ENCODE measurements around the gene SOX11. TPM values are rescaled to one million over a fixed set of nuclear protein-coding genes. Genes with fewer than 3 reads are reported as not detected.

SOX11 gene
- total and polyA plus RNA-seq, 2 of the 8 experiments (the other 6 are each of a cell fraction or from before 2014, with no cell fraction given), result 9.0 to 55.6 TPM

GRCh38 chr2:5690718-5691220 is 1.4 kb upstream of the SOX11 start (continued):
- TF ChIP-seq MAFK (IDR thresholded peaks at IDR 0.05; ENCODE audit: low read depth, low read length), result no peak
- TF ChIP-seq BCL11A (IDR thresholded peaks at IDR 0.05; ENCODE audit: low read depth in 2 of 2, low read length in 2 of 2), result no peak
- no peak for TF ChIP-seq CEBPB (IDR thresholded peaks at IDR 0.05; ENCODE audit: low read depth, low read length)
- TF ChIP-seq CHD1 (IDR thresholded peaks at IDR 0.05; ENCODE audit: low read depth, low read length), result 0 out of 2 replicates have a peak, but pooled peaks have one; percentile 7
- TF ChIP-seq PHF8 (conservative IDR thresholded peaks at IDR 0.05; ENCODE audit: low read depth, low read length), result 0 out of 2 replicates have a peak, but pooled peaks have one; percentile 13
- no peak for TF ChIP-seq SAP30 (IDR thresholded peaks at IDR 0.05; ENCODE audit: insufficient read depth, insufficient replicate concordance, low read length)
- TF ChIP-seq CHD2 (IDR thresholded peaks at IDR 0.05; ENCODE audit: low read length), result no peak
- TF ChIP-seq CTCF (IDR thresholded peaks at IDR 0.05; ENCODE audit: control extremely low read depth in 1 of 3, insufficient read depth in 1 of 3, low read depth in 1 of 3, low read length in 3 of 3), result no peak
- TF ChIP-seq HDAC2 (IDR thresholded peaks at IDR 0.05; ENCODE audit: borderline replicate concordance in 1 of 2, low read depth in 2 of 2, low read length in 2 of 2), result no peak
- no peak for TF ChIP-seq SIX5 (IDR thresholded peaks at IDR 0.05; ENCODE audit: low read depth, low read length)
